Ascending aorta (tissue), 2 donors: ENCODE data around the gene PAF1. TPM values are rescaled to one million over a fixed set of nuclear protein-coding genes. Genes with fewer than 3 reads are reported as not detected.
"Not testable (repeated sequence)": the region's sequence is repeated elsewhere in the genome, so short reads cannot be mapped to it uniquely, and the experiment has no call there.

Source experiments
- DNase-seq, 2 donors: peaks; one replicate each; pipeline ENCODE4 v3.0.0-alpha.2; 2019; ENCODE audit warnings: low spot score in 2 of 2
- H3K27ac ChIP-seq, 2 donors: fragments of 200-600 bp; sonication (generic); one replicate each; pipeline ENCODE4 v1.5.1; 2016 to 2017; ENCODE audit warnings: mild to moderate bottlenecking in 1 of 2
- H3K27me3 ChIP-seq: fragments of 200-600 bp; sonication (generic); one replicate; pipeline ENCODE4 v1.5.1; 2017
- H3K36me3 ChIP-seq, 2 donors: fragments of 200-600 bp; sonication (generic); one replicate each; pipeline ENCODE4 v1.5.1; 2016
- H3K4me1 ChIP-seq, 2 donors: fragments of 200-600 bp; sonication (generic); one replicate each; pipeline ENCODE4 v1.5.1; 2016 to 2017; ENCODE audit warnings: mild to moderate bottlenecking in 1 of 2
- H3K4me3 ChIP-seq, 2 donors: fragments of 200-600 bp; sonication (generic); one replicate each; pipeline ENCODE4 v1.5.1; 2016 to 2017; ENCODE audit warnings: mild to moderate bottlenecking in 1 of 2
- H3K9me3 ChIP-seq, 2 donors: fragments of 200-600 bp; sonication (generic); one replicate each; pipeline ENCODE4 v1.5.1; 2016
- CTCF ChIP-seq, 3 experiments: fragments of 200-600 bp in 2 of 3; fragments of 450-650 bp in 1 of 3; sonication (generic) in 2 of 3; IDR thresholded peaks; one replicate each; pipeline ENCODE4 v1.5.1; 2016 to 2019; ENCODE audit warnings: antibody characterized with exemption in 3 of 3, mild to moderate bottlenecking in 1 of 3, moderate library complexity in 1 of 3
- intact Hi-C: fragments of 100-400 bp; cut with DNase I; formaldehyde crosslinking; loops from one replicate; pipeline ENCODE4 v1.15.1; 2023
- total RNA-seq: library from RNA; depleted of rRNA; stranded (reverse); fragments of >200 nt; gene quantifications from one replicate; pipeline ENCODE4 v1.1.0, GENCODE V29; 2016

The PAF1 gene
- total RNA-seq, 1 donor from 2014 or later, result 12.7 TPM

GRCh38 chr19:39342647-39343305 lies 48.1 kb downstream of the PAF1 start:
- Histone ChIP-seq H3K27me3 (no peaks in the 10 kb centered on the region), H3K27ac (peak overlapping the region; percentile 90 to 91), H3K36me3 (peaks cover 0 to 6% of the 10 kb centered on the region in 2 donors), H3K9me3 (no peaks in the 10 kb centered on the region), H3K4me3 (peak overlapping the region; percentile 97), H3K4me1 (peaks cover 11 to 36% of the 10 kb centered on the region in 2 donors)
- DNase-seq, result peak in 1 of 2 donors; percentile 67
- intact Hi-C loops, result loop anchor here (1.0 to 10.0 kb wide), 11 partner anchors 30 to 955 kb away; partner anchors contain the start of genes DYRK1B, ECH1, EID2B and FBXO17
- TF ChIP-seq CTCF (IDR thresholded peaks at IDR 0.05), result no peak

DNA sequence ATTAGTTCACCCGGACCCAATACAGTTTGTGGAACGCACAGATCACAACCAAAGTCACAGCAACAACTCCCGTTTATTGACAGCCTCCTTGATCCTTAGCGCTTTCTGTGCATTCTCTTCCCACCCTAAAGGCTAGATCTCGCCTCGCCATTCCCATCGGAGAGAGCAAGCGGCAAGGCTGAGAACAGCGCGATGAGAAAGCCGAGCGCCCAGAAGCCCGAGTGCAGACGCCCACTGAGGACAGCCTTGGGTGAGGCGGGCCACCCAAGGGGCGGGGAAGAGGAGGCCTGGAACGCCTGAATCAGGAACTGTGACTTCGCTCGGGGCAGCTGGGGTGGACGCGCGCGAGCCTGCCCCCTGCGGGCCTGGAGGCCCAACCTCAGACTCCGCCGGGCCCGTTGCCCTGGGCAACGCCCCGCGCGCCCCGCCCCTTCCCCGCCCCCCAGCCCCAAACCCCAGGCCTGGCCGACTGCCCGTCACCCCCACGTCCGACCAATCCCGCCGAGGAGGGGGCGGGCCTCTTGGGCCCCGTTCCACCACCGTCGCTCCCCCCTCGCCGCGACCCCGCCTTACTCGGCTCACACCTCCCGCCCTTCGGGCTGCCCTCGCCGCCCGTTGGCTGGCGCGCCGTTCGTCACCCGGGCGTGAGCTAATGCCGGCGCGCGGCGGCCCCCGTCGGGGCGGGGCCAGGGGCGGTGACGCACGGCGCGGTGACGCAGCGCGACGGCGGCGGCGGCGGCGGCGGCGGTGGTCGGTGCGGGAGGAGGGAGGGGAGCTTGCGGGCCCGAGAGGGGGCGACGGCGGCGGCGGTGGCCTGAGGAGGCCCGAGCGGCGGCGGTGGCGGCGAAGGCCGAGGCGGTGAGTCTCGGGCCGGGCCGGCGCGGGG lies 48.9 kb downstream of the PAF1 start, which contains the start of gene SAMD4B:
SAMD4B (plus strand) TSS at position 703 of the 886 bp plus-strand sequence. CDS start 14,473 bp downstream, outside the sequence.
- H3K4me1 ChIP-seq, result peaks cover 11 to 36% of the 10 kb centered on the region in 2 donors
- intact Hi-C loops, result loop anchor here (1.0 to 10.0 kb wide), 11 partner anchors 31 to 955 kb away; partner anchors contain the start of genes DYRK1B, ECH1, EID2B and FBXO17
- DNase-seq, result peak; percentile 91 to 99
- H3K4me3 ChIP-seq, result peak within 1 kb of the TSS; percentile 97
- H3K9me3 ChIP-seq, result no peaks in the 10 kb centered on the region
- H3K27ac ChIP-seq, result peak within 1 kb of the TSS; percentile 90 to 91
- H3K27me3 ChIP-seq, result no peaks in the 10 kb centered on the region
- peaks cover 0 to 6% of the 10 kb centered on the region in 2 donors for H3K36me3 ChIP-seq
- peak; percentile 77 to 91 (median 82) for TF ChIP-seq CTCF (IDR thresholded peaks at IDR 0.05)

DNA sequence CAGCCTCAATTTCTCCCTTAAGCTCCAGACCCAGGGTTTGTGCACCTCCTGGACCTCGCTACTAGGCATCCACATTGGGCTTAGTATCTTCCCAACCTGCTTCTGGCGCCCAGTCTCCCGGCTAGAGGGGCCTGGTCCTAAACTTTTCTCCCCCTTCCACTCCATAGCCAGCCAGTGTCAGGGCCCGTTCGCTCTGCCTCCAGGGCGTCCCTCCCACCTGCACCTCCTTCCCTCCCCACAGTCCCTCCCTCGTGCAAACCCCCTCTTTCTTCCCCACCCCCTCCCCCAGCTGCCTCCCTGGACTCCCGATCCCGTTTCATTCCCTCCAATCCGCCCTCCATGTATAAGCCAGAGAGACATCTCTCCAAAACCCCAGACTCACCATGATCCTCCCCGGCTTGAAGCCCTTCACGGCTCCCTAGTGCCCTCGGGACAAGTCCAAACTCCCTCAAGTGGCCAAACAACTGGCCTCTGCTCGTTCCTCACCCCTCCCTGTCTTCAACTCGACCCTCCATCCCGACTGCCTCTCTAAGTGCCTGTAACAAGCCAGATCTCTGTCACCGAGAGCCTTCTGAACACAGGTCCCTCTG lies 49.7 kb downstream of the PAF1 start:
- TF ChIP-seq CTCF (IDR thresholded peaks at IDR 0.05), result no peak
- DNase-seq, result peak in 1 of 2 donors; percentile 67
- H3K36me3 ChIP-seq, result peaks cover 0 to 6% of the 10 kb centered on the region in 2 donors
- intact Hi-C loops, result loop anchor here (5.0 to 10.0 kb wide), 6 partner anchors 191 to 954 kb away; partner anchors contain the start of genes DYRK1B, ECH1, EID2B and FBXO17
- peaks cover 11 to 36% of the 10 kb centered on the region in 2 donors for H3K4me1 ChIP-seq
- no peaks in the 10 kb centered on the region for H3K9me3 ChIP-seq
- H3K27ac ChIP-seq, result peak overlapping the region; percentile 80 to 83
- peak overlapping the region; percentile 84 to 86 for H3K4me3 ChIP-seq
- H3K27me3 ChIP-seq, result no peaks in the 10 kb centered on the region

GRCh38 chr19:39340156-39340555 lies 50.8 kb downstream of the PAF1 start:
- peaks cover 11 to 28% of the 10 kb centered on the region in 2 donors for H3K4me1 ChIP-seq
- H3K9me3 ChIP-seq, H3K27me3 ChIP-seq, H3K27ac ChIP-seq, DNase-seq, H3K36me3 ChIP-seq: not testable (repeated sequence)
- intact Hi-C loops, result loop anchor here (5.0 to 10.0 kb wide), 6 partner anchors 192 to 953 kb away; partner anchors contain the start of genes DYRK1B, ECH1, EID2B and FBXO17
- H3K4me3 ChIP-seq, result peak overlapping the region in 1 of 2 donors; percentile 84

DNA sequence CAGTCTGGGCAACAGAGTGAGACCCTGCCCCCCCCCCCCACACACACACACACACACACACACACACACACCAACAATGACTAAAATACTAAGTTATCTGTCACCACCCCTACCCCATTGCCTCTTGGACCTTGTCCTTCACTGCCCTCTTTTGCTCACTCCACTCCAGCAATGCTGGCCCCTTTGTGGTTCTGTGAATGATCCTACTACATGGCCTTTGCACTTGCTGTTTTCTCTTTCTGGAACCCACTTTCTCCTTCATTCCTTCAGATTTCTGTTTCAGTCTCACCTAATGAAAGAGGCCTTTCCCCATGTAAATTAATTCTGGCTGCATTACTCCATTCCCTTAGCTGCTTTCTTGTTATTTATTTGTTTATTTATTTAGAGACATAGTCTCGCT lies 51.2 kb downstream of the PAF1 start:
- no peaks in the 10 kb centered on the region for H3K27me3 ChIP-seq
- no peak overlapping the region for H3K27ac ChIP-seq
- no peaks in the 10 kb centered on the region for H3K36me3 ChIP-seq
- no peaks in the 10 kb centered on the region for H3K9me3 ChIP-seq
- intact Hi-C loops, result loop anchor here (5.0 to 10.0 kb wide), 6 partner anchors 193 to 952 kb away; partner anchors contain the start of genes DYRK1B, ECH1, EID2B and FBXO17
- TF ChIP-seq CTCF (IDR thresholded peaks at IDR 0.05), result no peak
- H3K4me1 ChIP-seq, result peaks cover 11 to 23% of the 10 kb centered on the region in 2 donors
- no peak overlapping the region for H3K4me3 ChIP-seq
- DNase-seq, result no peak
